ENCODE data around the gene MTNR1B.

MTNR1B gene

DNA sequence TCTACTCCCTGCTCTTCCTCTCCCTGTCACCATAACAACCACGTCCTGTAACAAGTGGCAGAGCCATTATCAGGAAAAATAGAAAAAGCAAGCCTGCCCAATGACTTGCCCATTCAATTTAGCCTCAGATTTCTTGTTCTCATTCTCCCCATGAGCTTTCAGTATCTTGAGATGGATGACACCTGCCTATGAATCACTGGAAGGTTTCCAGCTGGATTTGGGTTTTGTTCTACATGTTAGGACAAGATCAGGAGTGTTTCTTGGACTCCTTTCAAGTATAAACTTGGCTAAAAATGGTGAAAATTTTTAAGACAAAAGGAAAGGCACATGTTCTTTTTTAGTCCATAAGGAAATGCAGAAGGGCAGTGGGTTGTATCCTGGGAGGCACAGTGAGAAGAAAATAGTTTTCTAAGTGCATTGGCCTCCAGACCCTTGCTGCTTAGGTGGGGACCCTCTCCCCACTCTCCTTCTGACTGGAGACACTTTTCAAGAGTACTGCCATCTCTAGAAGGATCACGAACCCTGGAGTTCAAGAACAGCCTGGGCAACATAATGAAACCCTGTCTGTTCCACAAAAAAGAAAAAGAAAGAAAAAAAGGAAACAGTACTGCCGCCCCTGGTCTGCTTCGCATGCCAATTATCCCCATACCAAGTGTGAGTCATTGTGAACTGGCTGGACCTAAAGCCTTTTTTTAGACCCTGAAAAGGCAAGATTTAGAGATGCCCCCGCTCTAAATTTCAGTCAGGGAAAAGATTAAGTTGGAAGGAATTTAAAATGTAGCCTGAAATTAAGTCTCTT is 51.0 kb downstream of the MTNR1B start:
- TF ChIP-seq, protein P1, sequence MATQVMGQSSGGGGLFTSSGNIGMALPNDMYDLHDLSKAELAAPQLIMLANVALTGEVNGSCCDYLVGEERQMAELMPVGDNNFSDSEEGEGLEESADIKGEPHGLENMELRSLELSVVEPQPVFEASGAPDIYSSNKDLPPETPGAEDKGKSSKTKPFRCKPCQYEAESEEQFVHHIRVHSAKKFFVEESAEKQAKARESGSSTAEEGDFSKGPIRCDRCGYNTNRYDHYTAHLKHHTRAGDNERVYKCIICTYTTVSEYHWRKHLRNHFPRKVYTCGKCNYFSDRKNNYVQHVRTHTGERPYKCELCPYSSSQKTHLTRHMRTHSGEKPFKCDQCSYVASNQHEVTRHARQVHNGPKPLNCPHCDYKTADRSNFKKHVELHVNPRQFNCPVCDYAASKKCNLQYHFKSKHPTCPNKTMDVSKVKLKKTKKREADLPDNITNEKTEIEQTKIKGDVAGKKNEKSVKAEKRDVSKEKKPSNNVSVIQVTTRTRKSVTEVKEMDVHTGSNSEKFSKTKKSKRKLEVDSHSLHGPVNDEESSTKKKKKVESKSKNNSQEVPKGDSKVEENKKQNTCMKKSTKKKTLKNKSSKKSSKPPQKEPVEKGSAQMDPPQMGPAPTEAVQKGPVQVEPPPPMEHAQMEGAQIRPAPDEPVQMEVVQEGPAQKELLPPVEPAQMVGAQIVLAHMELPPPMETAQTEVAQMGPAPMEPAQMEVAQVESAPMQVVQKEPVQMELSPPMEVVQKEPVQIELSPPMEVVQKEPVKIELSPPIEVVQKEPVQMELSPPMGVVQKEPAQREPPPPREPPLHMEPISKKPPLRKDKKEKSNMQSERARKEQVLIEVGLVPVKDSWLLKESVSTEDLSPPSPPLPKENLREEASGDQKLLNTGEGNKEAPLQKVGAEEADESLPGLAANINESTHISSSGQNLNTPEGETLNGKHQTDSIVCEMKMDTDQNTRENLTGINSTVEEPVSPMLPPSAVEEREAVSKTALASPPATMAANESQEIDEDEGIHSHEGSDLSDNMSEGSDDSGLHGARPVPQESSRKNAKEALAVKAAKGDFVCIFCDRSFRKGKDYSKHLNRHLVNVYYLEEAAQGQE (IDR thresholded peaks at IDR 0.05; ENCODE audit: insufficient read depth in 1 of 2, low read depth in 2 of 2, low read length in 2 of 2) = no peak
- TF ChIP-seq SIN3A (IDR thresholded peaks at IDR 0.05; ENCODE audit: borderline replicate concordance, insufficient read depth, low read length) (no peak), TAF1 (IDR thresholded peaks at IDR 0.05; ENCODE audit: borderline replicate concordance, insufficient read depth, low read length) (no peak), FOXP2 (optimal IDR thresholded peaks at IDR 0.05; ENCODE audit: borderline replicate concordance, extremely low read depth, extremely low read length, insufficient read depth) (no peak)

DNA sequence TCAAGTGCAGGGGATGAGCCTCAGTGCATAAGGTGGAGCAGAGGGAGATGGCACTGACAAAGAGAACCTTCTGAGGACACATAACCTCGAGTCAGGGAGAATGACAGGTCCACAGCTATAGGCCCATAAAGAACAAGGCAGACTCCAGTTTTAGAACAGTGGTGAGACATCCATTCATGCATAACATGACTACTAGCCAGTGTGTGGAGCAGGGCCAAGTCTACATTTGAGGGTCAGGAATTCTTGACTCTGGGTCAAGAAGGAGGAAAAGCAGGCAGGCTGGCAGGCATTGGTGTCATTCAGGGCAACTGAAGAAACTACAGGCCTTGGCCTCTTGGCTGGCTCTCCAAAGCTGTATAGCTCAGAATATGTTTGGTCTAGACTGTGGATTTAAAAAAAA is 54.9 kb downstream of the MTNR1B start:
- TF ChIP-seq POLR2AphosphoS5 (IDR thresholded peaks at IDR 0.05; ENCODE audit: low read depth, low read length) (no peak), SIN3A (IDR thresholded peaks at IDR 0.05; ENCODE audit: borderline replicate concordance, insufficient read depth, low read length) (no peak), TAF1 (IDR thresholded peaks at IDR 0.05; ENCODE audit: borderline replicate concordance, insufficient read depth, low read length) (no peak), FOXP2 (optimal IDR thresholded peaks at IDR 0.05; ENCODE audit: borderline replicate concordance, extremely low read depth, extremely low read length, insufficient read depth) (no peak)
- TF ChIP-seq, protein P1 (IDR thresholded peaks at IDR 0.05; ENCODE audit: insufficient read depth in 1 of 2, low read depth in 2 of 2, low read length in 2 of 2) = no peak

DNA sequence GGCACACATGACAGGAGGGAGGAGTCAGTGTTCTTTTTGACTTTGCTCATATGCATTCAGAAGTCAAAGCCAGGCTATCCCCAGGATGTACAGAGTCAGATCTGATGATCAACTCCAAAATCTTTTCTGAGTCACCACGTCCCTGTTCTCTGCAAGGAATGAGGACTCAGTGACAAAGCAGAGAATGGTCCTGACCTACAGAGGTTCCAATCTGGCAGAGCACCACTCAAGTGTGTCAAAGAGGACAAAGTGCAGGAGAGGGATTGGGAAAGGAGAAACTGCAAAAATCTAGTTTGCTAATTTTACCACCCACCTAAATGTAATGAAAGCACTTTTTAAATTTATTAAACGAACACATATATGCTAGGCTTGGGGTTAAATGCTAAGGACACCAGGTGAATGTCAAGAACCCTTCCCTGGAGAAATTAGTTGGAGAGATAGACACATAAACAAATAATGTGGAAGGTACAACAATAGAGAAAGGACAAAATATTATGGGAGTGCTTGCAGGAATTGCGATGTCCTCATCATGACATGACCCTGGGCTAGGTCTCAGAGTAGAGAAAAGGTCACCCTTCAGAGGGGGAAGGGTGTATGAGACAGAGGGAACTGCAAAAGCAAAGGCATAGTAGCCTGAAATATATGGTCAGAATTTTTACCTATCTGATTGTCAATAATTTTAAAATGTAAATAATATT is 56.3 kb downstream of the MTNR1B start:
- TF ChIP-seq, protein P1 (IDR thresholded peaks at IDR 0.05; ENCODE audit: insufficient read depth in 1 of 2, low read depth in 2 of 2, low read length in 2 of 2) = no peak
- TF ChIP-seq SIN3A (IDR thresholded peaks at IDR 0.05; ENCODE audit: borderline replicate concordance, insufficient read depth, low read length) (no peak), FOXP2 (optimal IDR thresholded peaks at IDR 0.05; ENCODE audit: borderline replicate concordance, extremely low read depth, extremely low read length, insufficient read depth) (no peak), TAF1 (IDR thresholded peaks at IDR 0.05; ENCODE audit: borderline replicate concordance, insufficient read depth, low read length) (no peak)

DNA sequence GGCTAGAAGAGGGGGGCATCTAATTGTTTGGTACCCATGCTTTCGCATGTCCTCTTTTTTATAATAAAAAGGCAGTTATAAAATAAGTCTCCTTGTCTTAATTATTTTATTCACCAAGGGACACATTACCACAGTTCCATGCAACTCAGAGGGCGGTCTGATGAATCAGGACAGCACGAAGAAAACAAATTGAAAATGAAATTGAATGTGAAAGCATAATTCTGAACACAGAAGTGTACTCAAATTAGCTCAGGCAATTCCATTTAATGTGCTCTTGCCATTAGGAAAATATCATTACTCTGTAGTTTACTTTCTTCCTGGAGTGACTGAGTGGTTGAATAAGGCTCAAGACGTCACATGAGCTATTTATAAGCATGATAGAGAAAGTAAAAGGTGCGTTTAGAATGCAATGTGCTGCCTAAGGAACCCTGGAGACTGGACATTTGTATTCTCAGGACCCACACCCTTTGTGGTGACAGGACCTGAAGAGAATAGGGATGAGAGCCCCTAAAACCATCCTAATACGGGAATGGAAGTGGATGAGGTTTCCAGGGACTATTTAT is 59.6 kb downstream of the MTNR1B start:
- TF ChIP-seq, protein P1 (IDR thresholded peaks at IDR 0.05; ENCODE audit: insufficient read depth in 1 of 2, low read depth in 2 of 2, low read length in 2 of 2) = no peak
- no peak for TF ChIP-seq FOXP2 (optimal IDR thresholded peaks at IDR 0.05; ENCODE audit: borderline replicate concordance, extremely low read depth, extremely low read length, insufficient read depth)
- no peak for TF ChIP-seq POLR2AphosphoS5 (IDR thresholded peaks at IDR 0.05; ENCODE audit: low read depth, low read length)
- no peak for TF ChIP-seq SIN3A (IDR thresholded peaks at IDR 0.05; ENCODE audit: borderline replicate concordance, insufficient read depth, low read length)
- TF ChIP-seq TAF1 (IDR thresholded peaks at IDR 0.05; ENCODE audit: borderline replicate concordance, insufficient read depth, low read length) = no peak

Measured in PFSK-1 (cell line).